Measurements from ENCODE around the gene SMLR1. TPM values are rescaled to one million over a fixed set of nuclear protein-coding genes. Genes with fewer than 3 reads are reported as not detected.

The SMLR1 gene
- total and polyA plus RNA-seq, 7 donors, result not detected

GRCh38 chr6:130859161-130859867, 32.1 kb downstream of the SMLR1 start:
- no peaks in the 10 kb centered on the region for H3K4me1 ChIP-seq
- WGBS, 3 donors, result 76 to 87% (median 76%) methylated on average over 11 of the region's 11 CpGs
- ATAC-seq, result no peak

GRCh38 chr6:130862370-130862769, 35.2 kb downstream of the SMLR1 start:
- ATAC-seq (no peak), DNase-seq (no peak)
- intact Hi-C loops (cut with DNase I), result no loop called here
- Histone ChIP-seq H3K4me1 (no peaks in the 10 kb centered on the region), H3K4me3 (no peak overlapping the region), H3K36me3 (ENCODE audit: insufficient read depth in 1 of 2, low read depth in 1 of 2) (peaks cover 0 to 41% of the 10 kb centered on the region in 2 donors), H3K27ac (no peak overlapping the region), H3K27me3 (ENCODE audit: insufficient read depth in 3 of 3, low read length in 2 of 3) (no peaks in the 10 kb centered on the region), H3K9me3 (no peaks in the 10 kb centered on the region)
- no peak for TF ChIP-seq CTCF (IDR thresholded peaks at IDR 0.05)
- 67 to 95% (median 92%) methylated on average over 2 of the region's 2 CpGs for WGBS, 3 donors

More at GRCh38 chr6:130859161-130859867, 32.1 kb downstream of the SMLR1 start:
- peaks cover 0 to 20% of the 10 kb centered on the region in 2 donors for H3K36me3 ChIP-seq (ENCODE audit: insufficient read depth in 1 of 2, low read depth in 1 of 2)
- H3K27me3 ChIP-seq (ENCODE audit: insufficient read depth in 3 of 3, low read length in 2 of 3), result no peaks in the 10 kb centered on the region
- intact Hi-C loops (cut with DNase I), result no loop called here
- TF ChIP-seq CTCF (IDR thresholded peaks at IDR 0.05), result no peak
- H3K27ac ChIP-seq, result no peak overlapping the region
- no peaks in the 10 kb centered on the region for H3K9me3 ChIP-seq
- no peak overlapping the region for H3K4me3 ChIP-seq
- DNase-seq, result no peak

- Histone ChIP-seq H3K4me3 (no peak overlapping the region), H3K27me3 (ENCODE audit: insufficient read depth in 3 of 3, low read length in 2 of 3) (no peaks in the 10 kb centered on the region), H3K9me3 (no peaks in the 10 kb centered on the region), H3K27ac (no peak overlapping the region), H3K36me3 (ENCODE audit: insufficient read depth in 1 of 2, low read depth in 1 of 2) (peaks cover 0 to 38% of the 10 kb centered on the region in 2 donors), H3K4me1 (no peaks in the 10 kb centered on the region)
- intact Hi-C loops (cut with DNase I), result no loop called here
- 88 to 90% (median 88%) methylated on average over 4 of the region's 4 CpGs for WGBS, 3 donors
- DNase-seq (no peak), ATAC-seq (no peak)
- TF ChIP-seq CTCF (IDR thresholded peaks at IDR 0.05), result no peak
These were observed 36.4 kb downstream of the SMLR1 start for GRCh38 chr6:130863415-130864230.

GRCh38 chr6:130864344-130864743, 37.1 kb downstream of the SMLR1 start:
- Histone ChIP-seq H3K27ac (no peak overlapping the region), H3K27me3 (ENCODE audit: insufficient read depth in 3 of 3, low read length in 2 of 3) (no peaks in the 10 kb centered on the region), H3K4me3 (no peak overlapping the region), H3K9me3 (no peaks in the 10 kb centered on the region), H3K36me3 (ENCODE audit: insufficient read depth in 1 of 2, low read depth in 1 of 2) (peaks cover 0 to 43% of the 10 kb centered on the region in 2 donors), H3K4me1 (no peaks in the 10 kb centered on the region)
- 93 to 96% (median 94%) methylated on average over 11 of the region's 11 CpGs for WGBS, 3 donors
- ATAC-seq, result no peak
- intact Hi-C loops (cut with DNase I), result no loop called here
- peak in 1 of 2 donors; percentile 29 for DNase-seq
- TF ChIP-seq CTCF (IDR thresholded peaks at IDR 0.05), result no peak

Data from psoas muscle (tissue), 8 donors.